Measurements from ENCODE around the gene RGP1. TPM values are rescaled to one million over a fixed set of nuclear protein-coding genes. Genes with fewer than 3 reads are reported as not detected.

RGP1 gene
- total and polyA plus RNA-seq, 9 of the 15 experiments (the other 6 are each of a cell fraction or from before 2014, with no cell fraction given), result 0.42 to 13.8 (median 6.7) TPM

DNA sequence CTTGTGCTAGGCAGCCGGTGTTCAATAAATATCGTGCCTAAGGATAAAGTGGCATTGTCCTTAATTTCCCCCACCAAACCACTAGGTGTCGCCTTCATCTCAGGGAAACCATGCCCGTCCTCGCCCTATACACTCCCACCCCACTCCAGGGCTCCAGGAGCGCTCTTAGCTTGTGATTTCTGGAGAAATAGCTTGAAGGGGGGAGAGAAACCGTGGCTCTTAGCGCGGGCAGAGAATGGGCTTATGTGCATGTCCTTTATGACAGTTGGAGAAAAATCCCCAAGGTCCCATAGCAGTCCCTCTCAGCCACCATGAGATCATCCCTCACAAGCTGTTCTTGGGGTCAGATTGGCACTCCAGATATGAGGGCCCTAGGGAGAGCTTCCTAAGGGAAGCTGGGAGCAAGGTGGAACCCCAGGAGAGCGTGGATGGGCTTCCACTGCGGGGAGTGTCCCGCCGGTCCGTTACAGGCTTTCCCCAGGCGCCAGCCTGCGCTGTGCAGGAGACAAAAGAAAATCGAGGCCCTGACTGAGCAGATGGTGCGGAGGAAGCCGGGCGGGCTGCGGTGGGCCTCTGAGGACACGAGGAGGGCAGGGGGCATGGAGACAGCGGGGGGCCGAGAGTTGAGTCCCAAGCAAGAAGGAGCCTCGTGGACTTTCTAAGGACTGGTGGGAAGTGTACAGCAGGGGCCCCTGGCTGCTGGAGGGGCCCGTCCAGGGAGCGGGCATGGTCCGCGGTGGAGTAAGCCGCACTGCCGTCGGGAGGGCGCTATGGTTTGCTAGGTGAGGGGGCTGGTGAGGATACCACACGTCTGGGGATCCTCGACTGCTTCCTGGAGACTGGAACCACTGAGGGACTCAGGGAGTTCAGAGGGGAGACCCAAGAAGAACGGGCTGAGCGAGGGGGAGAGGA is 41.6 kb downstream of the RGP1 start (continued):
- TF ChIP-seq, protein P1, sequence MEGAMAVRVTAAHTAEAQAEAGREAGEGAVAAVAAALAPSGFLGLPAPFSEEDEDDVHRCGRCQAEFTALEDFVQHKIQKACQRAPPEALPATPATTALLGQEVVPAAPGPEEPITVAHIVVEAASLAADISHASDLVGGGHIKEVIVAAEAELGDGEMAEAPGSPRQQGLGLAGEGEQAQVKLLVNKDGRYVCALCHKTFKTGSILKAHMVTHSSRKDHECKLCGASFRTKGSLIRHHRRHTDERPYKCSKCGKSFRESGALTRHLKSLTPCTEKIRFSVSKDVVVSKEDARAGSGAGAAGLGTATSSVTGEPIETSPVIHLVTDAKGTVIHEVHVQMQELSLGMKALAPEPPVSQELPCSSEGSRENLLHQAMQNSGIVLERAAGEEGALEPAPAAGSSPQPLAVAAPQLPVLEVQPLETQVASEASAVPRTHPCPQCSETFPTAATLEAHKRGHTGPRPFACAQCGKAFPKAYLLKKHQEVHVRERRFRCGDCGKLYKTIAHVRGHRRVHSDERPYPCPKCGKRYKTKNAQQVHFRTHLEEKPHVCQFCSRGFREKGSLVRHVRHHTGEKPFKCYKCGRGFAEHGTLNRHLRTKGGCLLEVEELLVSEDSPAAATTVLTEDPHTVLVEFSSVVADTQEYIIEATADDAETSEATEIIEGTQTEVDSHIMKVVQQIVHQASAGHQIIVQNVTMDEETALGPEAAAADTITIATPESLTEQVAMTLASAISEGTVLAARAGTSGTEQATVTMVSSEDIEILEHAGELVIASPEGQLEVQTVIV (CRISPR knock-in tag; IDR thresholded peaks at IDR 0.05; ENCODE audit: borderline replicate concordance), result no peak
- no peak for TF ChIP-seq KAT8 (IDR thresholded peaks at IDR 0.05; ENCODE audit: low read depth)
- no peak for TF ChIP-seq LARP7 (IDR thresholded peaks at IDR 0.05)
- no peak for TF ChIP-seq FOXK2 (conservative IDR thresholded peaks at IDR 0.05 in 1 of 2, IDR thresholded peaks at IDR 0.05 in 1 of 2; ENCODE audit: low read depth in 2 of 2)
- TF ChIP-seq ATF1 (CRISPR knock-in tag; IDR thresholded peaks at IDR 0.05), result no peak
- no peak for TF ChIP-seq ATF1 (tag; IDR thresholded peaks at IDR 0.05)
- no peak for TF ChIP-seq SOX6 (IDR thresholded peaks at IDR 0.05)
- TF ChIP-seq, protein P2, sequence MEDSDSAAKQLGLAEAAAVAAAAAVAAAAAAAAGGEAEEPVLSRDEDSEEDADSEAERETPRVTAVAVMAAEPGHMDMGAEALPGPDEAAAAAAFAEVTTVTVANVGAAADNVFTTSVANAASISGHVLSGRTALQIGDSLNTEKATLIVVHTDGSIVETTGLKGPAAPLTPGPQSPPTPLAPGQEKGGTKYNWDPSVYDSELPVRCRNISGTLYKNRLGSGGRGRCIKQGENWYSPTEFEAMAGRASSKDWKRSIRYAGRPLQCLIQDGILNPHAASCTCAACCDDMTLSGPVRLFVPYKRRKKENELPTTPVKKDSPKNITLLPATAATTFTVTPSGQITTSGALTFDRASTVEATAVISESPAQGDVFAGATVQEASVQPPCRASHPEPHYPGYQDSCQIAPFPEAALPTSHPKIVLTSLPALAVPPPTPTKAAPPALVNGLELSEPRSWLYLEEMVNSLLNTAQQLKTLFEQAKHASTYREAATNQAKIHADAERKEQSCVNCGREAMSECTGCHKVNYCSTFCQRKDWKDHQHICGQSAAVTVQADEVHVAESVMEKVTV (CRISPR knock-in tag; IDR thresholded peaks at IDR 0.05), result peak; percentile 35; the same call in 1 of the 2 replicates
- no peak for TF ChIP-seq SREBF2 (CRISPR knock-in tag; IDR thresholded peaks at IDR 0.05)
- peak; percentile 38; the same call in 1 of the 2 replicates for TF ChIP-seq RB1 (IDR thresholded peaks at IDR 0.05; ENCODE audit: low read depth)
- no peak for TF ChIP-seq NCOA6 (IDR thresholded peaks at IDR 0.05)
- TF ChIP-seq, protein P3, sequence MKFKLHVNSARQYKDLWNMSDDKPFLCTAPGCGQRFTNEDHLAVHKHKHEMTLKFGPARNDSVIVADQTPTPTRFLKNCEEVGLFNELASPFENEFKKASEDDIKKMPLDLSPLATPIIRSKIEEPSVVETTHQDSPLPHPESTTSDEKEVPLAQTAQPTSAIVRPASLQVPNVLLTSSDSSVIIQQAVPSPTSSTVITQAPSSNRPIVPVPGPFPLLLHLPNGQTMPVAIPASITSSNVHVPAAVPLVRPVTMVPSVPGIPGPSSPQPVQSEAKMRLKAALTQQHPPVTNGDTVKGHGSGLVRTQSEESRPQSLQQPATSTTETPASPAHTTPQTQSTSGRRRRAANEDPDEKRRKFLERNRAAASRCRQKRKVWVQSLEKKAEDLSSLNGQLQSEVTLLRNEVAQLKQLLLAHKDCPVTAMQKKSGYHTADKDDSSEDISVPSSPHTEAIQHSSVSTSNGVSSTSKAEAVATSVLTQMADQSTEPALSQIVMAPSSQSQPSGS (CRISPR knock-in tag; IDR thresholded peaks at IDR 0.05), result no peak
- TF ChIP-seq, protein P4, sequence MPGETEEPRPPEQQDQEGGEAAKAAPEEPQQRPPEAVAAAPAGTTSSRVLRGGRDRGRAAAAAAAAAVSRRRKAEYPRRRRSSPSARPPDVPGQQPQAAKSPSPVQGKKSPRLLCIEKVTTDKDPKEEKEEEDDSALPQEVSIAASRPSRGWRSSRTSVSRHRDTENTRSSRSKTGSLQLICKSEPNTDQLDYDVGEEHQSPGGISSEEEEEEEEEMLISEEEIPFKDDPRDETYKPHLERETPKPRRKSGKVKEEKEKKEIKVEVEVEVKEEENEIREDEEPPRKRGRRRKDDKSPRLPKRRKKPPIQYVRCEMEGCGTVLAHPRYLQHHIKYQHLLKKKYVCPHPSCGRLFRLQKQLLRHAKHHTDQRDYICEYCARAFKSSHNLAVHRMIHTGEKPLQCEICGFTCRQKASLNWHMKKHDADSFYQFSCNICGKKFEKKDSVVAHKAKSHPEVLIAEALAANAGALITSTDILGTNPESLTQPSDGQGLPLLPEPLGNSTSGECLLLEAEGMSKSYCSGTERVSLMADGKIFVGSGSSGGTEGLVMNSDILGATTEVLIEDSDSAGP (CRISPR knock-in tag; IDR thresholded peaks at IDR 0.05), result no peak
- TF ChIP-seq, protein P5, sequence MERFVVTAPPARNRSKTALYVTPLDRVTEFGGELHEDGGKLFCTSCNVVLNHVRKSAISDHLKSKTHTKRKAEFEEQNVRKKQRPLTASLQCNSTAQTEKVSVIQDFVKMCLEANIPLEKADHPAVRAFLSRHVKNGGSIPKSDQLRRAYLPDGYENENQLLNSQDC (CRISPR knock-in tag; IDR thresholded peaks at IDR 0.05), result no peak
- TF ChIP-seq JUND (IDR thresholded peaks at IDR 0.05; ENCODE audit: borderline replicate concordance, low read depth, low read length), result 0 out of 2 replicates have a peak, but pooled peaks have one; percentile 19
- TF ChIP-seq JUND (tag; IDR thresholded peaks at IDR 0.05; ENCODE audit: borderline replicate concordance, low read depth, low read length), result no peak
- TF ChIP-seq POLR3G (IDR thresholded peaks at IDR 0.05; ENCODE audit: extremely low read depth, insufficient read length, insufficient replicate concordance), result no peak
- no peak for TF ChIP-seq SIN3A (IDR thresholded peaks at IDR 0.05; ENCODE audit: borderline replicate concordance in 2 of 2, control insufficient read depth in 1 of 2, low read depth in 2 of 2, low read length in 2 of 2)
- TF ChIP-seq POLR3A (IDR thresholded peaks at IDR 0.05; ENCODE audit: borderline replicate concordance, extremely low read depth, insufficient read depth, insufficient read length), result no peak
- no peak for TF ChIP-seq NR2C2 (CRISPR knock-in tag; IDR thresholded peaks at IDR 0.05)
- TF ChIP-seq NR2C2 (tag; IDR thresholded peaks at IDR 0.05), result no peak
